ENCODE data around the gene PRSS33.

Gene PRSS33

GRCh38 chr16:2761886-2762583, 25.3 kb downstream of the PRSS33 start:
- no peaks in the 10 kb centered on the region for H3K9me3 ChIP-seq (ENCODE audit: control insufficient read depth, low read length)
- no peaks in the 10 kb centered on the region for H3K4me1 ChIP-seq (ENCODE audit: control insufficient read depth, insufficient read depth, low read length, poor library complexity, severe bottlenecking)
- no peak for DNase-seq
- no peak overlapping the region for H3K27ac ChIP-seq (ENCODE audit: insufficient read depth, low read length, poor library complexity, severe bottlenecking)
- no peak overlapping the region for H3K4me3 ChIP-seq (ENCODE audit: insufficient read depth, low read depth, low read length, poor library complexity, severe bottlenecking)
- peaks cover 100% of the 10 kb centered on the region for H3K36me3 ChIP-seq (ENCODE audit: control insufficient read depth, insufficient read depth, low read length)
- no peaks in the 10 kb centered on the region for H3K27me3 ChIP-seq (replicated peaks; ENCODE audit: control insufficient read depth, insufficient read depth, low read length, poor library complexity, severe bottlenecking)

- H3K27me3 ChIP-seq (replicated peaks; ENCODE audit: control insufficient read depth, insufficient read depth, low read length, poor library complexity, severe bottlenecking), result no peaks in the 10 kb centered on the region
- H3K4me1 ChIP-seq (ENCODE audit: control insufficient read depth, insufficient read depth, low read length, poor library complexity, severe bottlenecking), result no peaks in the 10 kb centered on the region
- no peak overlapping the region for H3K27ac ChIP-seq (ENCODE audit: insufficient read depth, low read length, poor library complexity, severe bottlenecking)
- no peak for DNase-seq
- H3K9me3 ChIP-seq (ENCODE audit: control insufficient read depth, low read length), result no peaks in the 10 kb centered on the region
- no peak overlapping the region for H3K4me3 ChIP-seq (ENCODE audit: insufficient read depth, low read depth, low read length, poor library complexity, severe bottlenecking)
- peaks cover 99% of the 10 kb centered on the region for H3K36me3 ChIP-seq (ENCODE audit: control insufficient read depth, insufficient read depth, low read length)
Observed at GRCh38 chr16:2761472-2761871, 25.9 kb downstream of the PRSS33 start.

GRCh38 chr16:2757344-2757743, 30.0 kb downstream of the PRSS33 start:
- Histone ChIP-seq H3K9me3 (ENCODE audit: control insufficient read depth, low read length) (no peaks in the 10 kb centered on the region), H3K4me1 (ENCODE audit: control insufficient read depth, insufficient read depth, low read length, poor library complexity, severe bottlenecking) (peaks cover 19% of the 10 kb centered on the region), H3K27ac (ENCODE audit: insufficient read depth, low read length, poor library complexity, severe bottlenecking) (no peak overlapping the region), H3K27me3 (replicated peaks; ENCODE audit: control insufficient read depth, insufficient read depth, low read length, poor library complexity, severe bottlenecking) (no peaks in the 10 kb centered on the region), H3K4me3 (ENCODE audit: insufficient read depth, low read depth, low read length, poor library complexity, severe bottlenecking) (no peak overlapping the region), H3K36me3 (ENCODE audit: control insufficient read depth, insufficient read depth, low read length) (peaks cover 58% of the 10 kb centered on the region)
- no peak for DNase-seq

GRCh38 chr16:2756288-2757015, 30.9 kb downstream of the PRSS33 start:
- Histone ChIP-seq H3K27me3 (replicated peaks; ENCODE audit: control insufficient read depth, insufficient read depth, low read length, poor library complexity, severe bottlenecking) (no peaks in the 10 kb centered on the region), H3K4me1 (ENCODE audit: control insufficient read depth, insufficient read depth, low read length, poor library complexity, severe bottlenecking) (peaks cover 22% of the 10 kb centered on the region), H3K27ac (ENCODE audit: insufficient read depth, low read length, poor library complexity, severe bottlenecking) (no peak overlapping the region), H3K4me3 (ENCODE audit: insufficient read depth, low read depth, low read length, poor library complexity, severe bottlenecking) (no peak overlapping the region), H3K9me3 (ENCODE audit: control insufficient read depth, low read length) (no peaks in the 10 kb centered on the region), H3K36me3 (ENCODE audit: control insufficient read depth, insufficient read depth, low read length) (peaks cover 49% of the 10 kb centered on the region)
- no peak for DNase-seq

- H3K27ac ChIP-seq (ENCODE audit: insufficient read depth, low read length, poor library complexity, severe bottlenecking), result peak overlapping the region; percentile 98
Observed at GRCh38 chr16:2755158-2755557, 32.2 kb downstream of the PRSS33 start.

GRCh38 chr16:2753733-2754020, 33.7 kb downstream of the PRSS33 start:
- DNase-seq, result no peak
- Histone ChIP-seq H3K9me3 (ENCODE audit: control insufficient read depth, low read length) (no peaks in the 10 kb centered on the region), H3K4me3 (ENCODE audit: insufficient read depth, low read depth, low read length, poor library complexity, severe bottlenecking) (peak overlapping the region; percentile 80), H3K27ac (ENCODE audit: insufficient read depth, low read length, poor library complexity, severe bottlenecking) (peak overlapping the region; percentile 98), H3K27me3 (replicated peaks; ENCODE audit: control insufficient read depth, insufficient read depth, low read length, poor library complexity, severe bottlenecking) (no peaks in the 10 kb centered on the region), H3K36me3 (ENCODE audit: control insufficient read depth, insufficient read depth, low read length) (peaks cover 21% of the 10 kb centered on the region), H3K4me1 (ENCODE audit: control insufficient read depth, insufficient read depth, low read length, poor library complexity, severe bottlenecking) (peaks cover 22% of the 10 kb centered on the region)

More at GRCh38 chr16:2755158-2755557, 32.2 kb downstream of the PRSS33 start:
- Histone ChIP-seq H3K36me3 (ENCODE audit: control insufficient read depth, insufficient read depth, low read length) (peaks cover 36% of the 10 kb centered on the region), H3K9me3 (ENCODE audit: control insufficient read depth, low read length) (no peaks in the 10 kb centered on the region), H3K4me1 (ENCODE audit: control insufficient read depth, insufficient read depth, low read length, poor library complexity, severe bottlenecking) (peaks cover 22% of the 10 kb centered on the region), H3K4me3 (ENCODE audit: insufficient read depth, low read depth, low read length, poor library complexity, severe bottlenecking) (no peak overlapping the region), H3K27me3 (replicated peaks; ENCODE audit: control insufficient read depth, insufficient read depth, low read length, poor library complexity, severe bottlenecking) (no peaks in the 10 kb centered on the region)
- DNase-seq, result no peak

GRCh38 chr16:2752850-2753732, 34.3 kb downstream of the PRSS33 start:
- H3K27me3 ChIP-seq (replicated peaks; ENCODE audit: control insufficient read depth, insufficient read depth, low read length, poor library complexity, severe bottlenecking), result no peaks in the 10 kb centered on the region
- H3K36me3 ChIP-seq (ENCODE audit: control insufficient read depth, insufficient read depth, low read length), result peaks cover 15% of the 10 kb centered on the region
- H3K4me3 ChIP-seq (ENCODE audit: insufficient read depth, low read depth, low read length, poor library complexity, severe bottlenecking), result peak overlapping the region; percentile 80
- peak overlapping the region; percentile 98 for H3K27ac ChIP-seq (ENCODE audit: insufficient read depth, low read length, poor library complexity, severe bottlenecking)
- H3K4me1 ChIP-seq (ENCODE audit: control insufficient read depth, insufficient read depth, low read length, poor library complexity, severe bottlenecking), result peaks cover 22% of the 10 kb centered on the region
- H3K9me3 ChIP-seq (ENCODE audit: control insufficient read depth, low read length), result no peaks in the 10 kb centered on the region
- peak in 2 of 3 donors; percentile 44 to 59 for DNase-seq

GRCh38 chr16:2752035-2752849, 35.1 kb downstream of the PRSS33 start, which contains the start of gene SRRM2:
Gene SRRM2, plus strand, starts transcription at chr16:2752638. Its CDS starts 3,727 bp downstream, at chr16:2756365.
- H3K36me3 ChIP-seq (ENCODE audit: control insufficient read depth, insufficient read depth, low read length), result peaks cover 7% of the 10 kb centered on the region
- peaks cover 22% of the 10 kb centered on the region for H3K4me1 ChIP-seq (ENCODE audit: control insufficient read depth, insufficient read depth, low read length, poor library complexity, severe bottlenecking)
- DNase-seq, result peak; percentile 85 to 91 (median 89)
- H3K9me3 ChIP-seq (ENCODE audit: control insufficient read depth, low read length), result no peaks in the 10 kb centered on the region
- peak within 1 kb of the TSS; percentile 80 for H3K4me3 ChIP-seq (ENCODE audit: insufficient read depth, low read depth, low read length, poor library complexity, severe bottlenecking)
- no peaks in the 10 kb centered on the region for H3K27me3 ChIP-seq (replicated peaks; ENCODE audit: control insufficient read depth, insufficient read depth, low read length, poor library complexity, severe bottlenecking)
- H3K27ac ChIP-seq (ENCODE audit: insufficient read depth, low read length, poor library complexity, severe bottlenecking), result peak within 1 kb of the TSS; percentile 98

- H3K4me1 ChIP-seq (ENCODE audit: control insufficient read depth, insufficient read depth, low read length, poor library complexity, severe bottlenecking), result peaks cover 22% of the 10 kb centered on the region
- peak overlapping the region; percentile 98 for H3K27ac ChIP-seq (ENCODE audit: insufficient read depth, low read length, poor library complexity, severe bottlenecking)
- no peak for DNase-seq
- H3K36me3 ChIP-seq (ENCODE audit: control insufficient read depth, insufficient read depth, low read length), result peaks cover under 1% of the 10 kb centered on the region
- no peaks in the 10 kb centered on the region for H3K27me3 ChIP-seq (replicated peaks; ENCODE audit: control insufficient read depth, insufficient read depth, low read length, poor library complexity, severe bottlenecking)
- peak overlapping the region; percentile 80 for H3K4me3 ChIP-seq (ENCODE audit: insufficient read depth, low read depth, low read length, poor library complexity, severe bottlenecking)
- H3K9me3 ChIP-seq (ENCODE audit: control insufficient read depth, low read length), result no peaks in the 10 kb centered on the region
Observed at GRCh38 chr16:2751577-2752034, 35.8 kb downstream of the PRSS33 start.
